Endothelial cell of umbilical vein (primary cell): ENCODE measurements around the gene LPAR3. TPM values are rescaled to one million over a fixed set of nuclear protein-coding genes. Genes with fewer than 3 reads are reported as not detected.

ENCODE experiments used
- BruUV-seq: library from RNA; stranded (reverse); fragments of 400-500 nt; replicated peaks from 2 replicates; lab custom pipeline; 2021; lab: Mats Ljungman, UMichigan
- CTCF ChIA-PET: fragments of 300-600, 350-600 bp; sonication (Branson Sonifier 250); formaldehyde crosslinking; loops from one replicate; lab custom pipeline; 2021; ENCODE audit warnings: antibody characterized with exemption, inconsistent platforms; lab: Charles Lee
- POLR2A ChIA-PET: fragments of 300-600, 350-600 bp; sonication (Branson Sonifier 250); formaldehyde crosslinking; loops from one replicate; lab custom pipeline; 2021; ENCODE audit warnings: antibody characterized with exemption, inconsistent platforms; lab: Charles Lee
- DNase-seq: peaks from one replicate; pipeline ENCODE4 v3.0.0-alpha.2; 2011; ENCODE audit warnings: low read depth, low spot score
- FAIRE-seq: peaks from 2 replicates; lab custom pipeline; 2011; peaks lifted over from hg19 to GRCh38; lab: Jason Lieb, UNC
- H2AFZ ChIP-seq: 2 replicates; pipeline ENCODE4 v1.6.0; 2012; ENCODE audit warnings: low read depth, low read length, control low read depth, inconsistent platforms
- H3K27ac ChIP-seq: 2 replicates; pipeline ENCODE4 v1.5.1; 2011; ENCODE audit warnings: low read depth, mild to moderate bottlenecking, control low read depth, low read length, moderate library complexity; ENCODE audit not compliant: insufficient read depth
- H3K27me3 ChIP-seq, 2 experiments: 2 replicates each; pipeline versions ENCODE4 v1.6.0 to v1.6.1; 2011; ENCODE audit warnings: low read length in 2 of 2, mixed read lengths in 1 of 2; ENCODE audit not compliant: control insufficient read depth in 2 of 2, insufficient read depth in 2 of 2
- H3K36me3 ChIP-seq, 2 experiments: 2 replicates in 1 of 2; 3 replicates in 1 of 2; pipeline ENCODE4 v1.5.1; 2011; ENCODE audit warnings: low read length in 2 of 2, mild to moderate bottlenecking in 1 of 2, moderate library complexity in 1 of 2; ENCODE audit not compliant: control insufficient read depth in 2 of 2, insufficient read depth in 2 of 2; ENCODE audit errors: extremely low read depth in 1 of 2
- H3K4me1 ChIP-seq: 3 replicates; pipeline ENCODE4 v1.5.1; 2011; ENCODE audit warnings: mild to moderate bottlenecking, low read length; ENCODE audit not compliant: control insufficient read depth, insufficient read depth; ENCODE audit errors: extremely low read depth
- H3K4me2 ChIP-seq: 2 replicates; pipeline ENCODE4 v1.6.1; 2011; ENCODE audit warnings: low read length, control low read depth, mixed read lengths; ENCODE audit not compliant: insufficient read depth
- H3K4me3 ChIP-seq, 3 experiments: fragments of 200-600 bp in 1 of 3; sonication (generic), shearing (Covaris generic) in 1 of 3; replicated peaks in 1 of 3; 2 replicates each; pipeline ENCODE4 v1.5.1; 2011 to 2016; ENCODE audit warnings: control low read depth in 3 of 3, low read length in 3 of 3, mild to moderate bottlenecking in 2 of 3, inconsistent platforms in 1 of 3, low read depth in 1 of 3, moderate library complexity in 1 of 3; ENCODE audit not compliant: insufficient read depth in 1 of 3
- H3K79me2 ChIP-seq: 2 replicates; pipeline ENCODE4 v1.6.0; 2012; ENCODE audit warnings: low read length, inconsistent platforms; ENCODE audit not compliant: control insufficient read depth, insufficient read depth
- H3K9ac ChIP-seq: replicated peaks from 2 replicates; pipeline ENCODE3; 2011; ENCODE audit warnings: low read length, control low read depth; ENCODE audit not compliant: insufficient read depth; ENCODE audit errors: extremely low read depth
- H3K9me1 ChIP-seq: replicated peaks from 3 replicates; pipeline ENCODE4 v1.6.0; 2011; ENCODE audit warnings: mild to moderate bottlenecking, low read length; ENCODE audit not compliant: control insufficient read depth, insufficient read depth; ENCODE audit errors: extremely low read depth
- H3K9me3 ChIP-seq: replicated peaks from 2 replicates; pipeline ENCODE4 v1.5.1; 2012; ENCODE audit warnings: low read length, inconsistent platforms; ENCODE audit not compliant: control insufficient read depth, insufficient read depth
- H4K20me1 ChIP-seq: replicated peaks from 2 replicates; pipeline ENCODE3; 2011; ENCODE audit warnings: mild to moderate bottlenecking, low read length; ENCODE audit not compliant: control insufficient read depth, insufficient read depth; ENCODE audit errors: extremely low read depth
- CTCF ChIP-seq, 2 donors: IDR thresholded peaks; 1 replicate in 1 of 2; 2 replicates in 1 of 2; pipeline ENCODE4 v1.5.1; 2011; ENCODE audit warnings: low read length in 2 of 2, mild to moderate bottlenecking in 2 of 2, moderate library complexity in 2 of 2, control low read depth in 1 of 2, inconsistent platforms in 1 of 2, low read depth in 1 of 2; ENCODE audit not compliant: insufficient read depth in 1 of 2; ENCODE audit errors: extremely low read depth in 1 of 2
- EZH2 ChIP-seq: IDR thresholded peaks from 2 replicates; pipeline ENCODE4 v1.6.1; 2012; ENCODE audit warnings: borderline replicate concordance, low read depth, mild to moderate bottlenecking, moderate library complexity, low read length, inconsistent platforms; ENCODE audit not compliant: severe bottlenecking
- FOS ChIP-seq: IDR thresholded peaks from 2 replicates; pipeline ENCODE4 v1.6.1; 2011; ENCODE audit warnings: mild to moderate bottlenecking, low read length, moderate library complexity, borderline replicate concordance; ENCODE audit not compliant: insufficient read depth
- GATA2 ChIP-seq: IDR thresholded peaks from 2 replicates; pipeline ENCODE4 v1.7.0; 2011; ENCODE audit warnings: low read depth, mild to moderate bottlenecking, moderate library complexity, mixed read lengths, low read length; ENCODE audit not compliant: insufficient read length, insufficient read depth
- JUN ChIP-seq: IDR thresholded peaks from 2 replicates; pipeline ENCODE4 v1.6.1; 2011; ENCODE audit warnings: borderline replicate concordance, low read depth; ENCODE audit not compliant: insufficient read length, insufficient read depth
- MAX ChIP-seq: IDR thresholded peaks from 2 replicates; pipeline ENCODE4 v1.6.1; 2011; ENCODE audit not compliant: insufficient read depth, insufficient read length
- MYC ChIP-seq: IDR thresholded peaks from one replicate; pipeline ENCODE4 v1.6.1; 2011; ENCODE audit warnings: mild to moderate bottlenecking, low read depth, low read length
- POLR2A ChIP-seq: IDR thresholded peaks from 2 replicates; pipeline ENCODE4 v1.6.1; 2012; ENCODE audit warnings: low read depth, mild to moderate bottlenecking, control low read depth, low read length
- POLR2AphosphoS5 ChIP-seq: IDR thresholded peaks from 2 replicates; pipeline ENCODE4 v1.6.1; 2012; ENCODE audit warnings: low read depth, mild to moderate bottlenecking, control low read depth, low read length, moderate library complexity; ENCODE audit not compliant: insufficient read depth
- dilution Hi-C: fragments of 300-500 bp; cut with MboI; formaldehyde crosslinking; loops from one replicate; pipeline ENCODE4 v1.15.0; 2019; ENCODE audit warnings: low sequenced_read_pairs; ENCODE audit not compliant: extremely low pct_ligation_motif_present
- intact Hi-C: fragments of 100-400 bp; cut with micrococcal nuclease; formaldehyde crosslinking; loops from one replicate; pipeline ENCODE4 v1.10.0; 2022
- polyA plus RNA-seq, 4 experiments: library from polyadenylated mRNA; depleted of rRNA in 3 of 4; stranded (reverse) in 3 of 4; unstranded in 1 of 4; fragments of >200 nt; gene quantifications; 2 replicates each; pipeline versions ENCODE4 v1.2.1 to v1.2.3, GENCODE V29; 2011 to 2012; ENCODE audit warnings: missing spikeins in 1 of 4
- total RNA-seq: library from RNA; stranded (reverse); gene quantifications from 2 replicates; pipeline ENCODE4 v1.2.3, GENCODE V29; 2021

The LPAR3 gene
- total and polyA plus RNA-seq, 2 donors (not counting 3 experiments of a cell fraction or from before 2014, with no cell fraction given): not detected

GRCh38 chr1:84883286-84883685, 9.7 kb downstream of the LPAR3 start:
- Histone ChIP-seq H3K79me2 (no peaks in the 10 kb centered on the region), H4K20me1 (no peaks in the 10 kb centered on the region), H3K9ac (no peak overlapping the region), H3K9me1 (no peaks in the 10 kb centered on the region), H3K9me3 (no peaks in the 10 kb centered on the region), H3K36me3 (no peaks in the 10 kb centered on the region), H3K4me3 (no peak overlapping the region), H3K4me1 (no peaks in the 10 kb centered on the region), H2AFZ (no peak overlapping the region), H3K4me2 (no peak overlapping the region), H3K27me3 (peaks cover 4 to 14% of the 10 kb centered on the region in 2 experiments), H3K27ac (no peak overlapping the region)
- BruUV-seq: no TSS peak
- POLR2A ChIA-PET: no interaction called here
- CTCF ChIA-PET: no interaction called here
- DNase-seq (no peak), FAIRE-seq (no peak)
- intact Hi-C loops (no loop called here), dilution Hi-C loops (no loop called here)
- TF ChIP-seq EZH2 (no peak), POLR2AphosphoS5 (no peak), MYC (no peak), POLR2A (no peak), CTCF (IDR thresholded peaks at IDR 0.05; ENCODE audit: extremely low read depth in 1 of 2, insufficient read depth in 1 of 2, low read depth in 1 of 2, low read length in 2 of 2) (no peak), JUN (no peak), FOS (no peak), GATA2 (no peak), MAX (no peak)
